IMR-90 (cell line): ENCODE results near the gene F13A1. TPM values are rescaled to one million over a fixed set of nuclear protein-coding genes. Genes with fewer than 3 reads are reported as not detected.

Source experiments
- ATAC-seq: fragments of 200-7000 bp; cut with Tn5 transposase; 2 replicates; pipeline ENCODE4 v1.9.1; 2020; ENCODE audit warnings: low read depth, mild to moderate bottlenecking, moderate library complexity
- BruUV-seq: library from RNA; stranded (reverse); fragments of 400-500 nt; replicated peaks from 2 replicates; lab custom pipeline; 2021; lab: Mats Ljungman, UMichigan
- CTCF ChIA-PET: fragments of 300-600 bp; formaldehyde crosslinking; extraction: SDS; loops from one replicate; lab custom pipeline; 2021; ENCODE audit warnings: antibody characterized with exemption; lab: Yijun Ruan, JAX
- POLR2A ChIA-PET: fragments of 300-600 bp; sonication (Branson Sonifier 250); formaldehyde crosslinking; loops from one replicate; lab custom pipeline; 2022; ENCODE audit warnings: antibody characterized with exemption; ENCODE audit not compliant: unreplicated experiment; lab: Charles Lee
- DNase-seq: peaks from one replicate; pipeline ENCODE4 v3.0.0; 2013
- H2AFZ ChIP-seq: replicated peaks from 2 replicates; pipeline ENCODE3; 2013; ENCODE audit warnings: low read length, mild to moderate bottlenecking; ENCODE audit not compliant: poor library complexity
- H2AK5ac ChIP-seq: 2 replicates; pipeline ENCODE4 v1.6.1; 2013; ENCODE audit warnings: low read depth, low read length, inconsistent platforms
- H2AK9ac ChIP-seq: replicated peaks from 2 replicates; pipeline ENCODE3; 2013; ENCODE audit warnings: mild to moderate bottlenecking, low read depth, low read length, moderate library complexity; ENCODE audit not compliant: poor library complexity
- H2BK120ac ChIP-seq: 2 replicates; pipeline ENCODE4 v1.6.1; 2013; ENCODE audit warnings: low read depth, low read length, inconsistent platforms
- H2BK15ac ChIP-seq: 3 replicates; pipeline ENCODE4 v1.6.1; 2013; ENCODE audit warnings: low read depth, low read length, inconsistent platforms
- H2BK20ac ChIP-seq: 2 replicates; pipeline ENCODE4 v1.6.1; 2013; ENCODE audit warnings: low read depth, mild to moderate bottlenecking, inconsistent platforms, low read length, moderate library complexity
- H2BK5ac ChIP-seq: 2 replicates; pipeline ENCODE4 v1.6.1; 2013; ENCODE audit warnings: mild to moderate bottlenecking, low read depth, low read length, inconsistent platforms; ENCODE audit not compliant: poor library complexity, severe bottlenecking
- H3K14ac ChIP-seq: replicated peaks from 2 replicates; pipeline ENCODE4 v1.6.1; 2013; ENCODE audit warnings: low read depth, low read length, inconsistent platforms
- H3K18ac ChIP-seq: 2 replicates; pipeline ENCODE4 v1.6.1; 2013; ENCODE audit warnings: low read depth, low read length, control low read depth
- H3K23ac ChIP-seq: 2 replicates; pipeline ENCODE4 v1.6.1; 2013; ENCODE audit warnings: low read depth, low read length, inconsistent platforms
- H3K27ac ChIP-seq: 2 replicates; pipeline ENCODE4 v1.5.1; 2013; ENCODE audit warnings: mild to moderate bottlenecking, control low read depth, low read length; ENCODE audit not compliant: insufficient read depth
- H3K27me3 ChIP-seq: 2 replicates; pipeline ENCODE4 v1.6.1; 2013; ENCODE audit warnings: low read length; ENCODE audit not compliant: control insufficient read depth, insufficient read depth
- H3K36me3 ChIP-seq: 2 replicates; pipeline ENCODE4 v1.6.1; 2013; ENCODE audit warnings: low read length, mixed read lengths; ENCODE audit not compliant: control insufficient read depth, insufficient read depth
- H3K4ac ChIP-seq: 2 replicates; pipeline ENCODE4 v1.6.1; 2013; ENCODE audit warnings: low read depth, low read length, inconsistent platforms
- H3K4me1 ChIP-seq: 2 replicates; pipeline ENCODE4 v1.6.1; 2013; ENCODE audit warnings: low read length, mixed read lengths; ENCODE audit not compliant: control insufficient read depth, insufficient read depth
- H3K4me2 ChIP-seq: 2 replicates; pipeline ENCODE4 v1.6.1; 2013; ENCODE audit warnings: low read depth, mild to moderate bottlenecking, control low read depth, low read length, moderate library complexity
- H3K4me3 ChIP-seq: 2 replicates; pipeline ENCODE4 v1.5.1; 2013; ENCODE audit warnings: low read depth, mild to moderate bottlenecking, control low read depth, low read length, moderate library complexity; ENCODE audit not compliant: insufficient read depth
- H3K56ac ChIP-seq: 2 replicates; pipeline ENCODE4 v1.6.1; 2013; ENCODE audit warnings: low read length, inconsistent platforms; ENCODE audit not compliant: insufficient read depth; ENCODE audit errors: extremely low read depth
- H3K79me1 ChIP-seq, 2 experiments: 2 replicates each; pipeline ENCODE4 v1.6.1; 2013; ENCODE audit warnings: low read length in 2 of 2, inconsistent platforms in 1 of 2, low read depth in 1 of 2
- H3K9ac ChIP-seq: 2 replicates; pipeline ENCODE4 v1.6.1; 2013; ENCODE audit warnings: low read depth, low read length, control low read depth
- H3K9me1 ChIP-seq: 2 replicates; pipeline ENCODE4 v1.6.1; 2013; ENCODE audit warnings: low read length, inconsistent platforms; ENCODE audit not compliant: insufficient read depth
- H3K9me3 ChIP-seq: 2 replicates; pipeline ENCODE4 v1.6.1; 2013; ENCODE audit warnings: low read length; ENCODE audit not compliant: control insufficient read depth, insufficient read depth
- H4K20me1 ChIP-seq: 2 replicates; pipeline ENCODE4 v1.6.1; 2013; ENCODE audit warnings: low read length, inconsistent platforms; ENCODE audit not compliant: insufficient read depth
- H4K5ac ChIP-seq: 2 replicates; pipeline ENCODE4 v1.6.1; 2013; ENCODE audit warnings: mild to moderate bottlenecking, low read depth, low read length, control low read depth
- H4K8ac ChIP-seq, 2 experiments: 2 replicates each; pipeline ENCODE4 v1.6.1; 2013; ENCODE audit warnings: low read depth in 2 of 2, low read length in 2 of 2, control low read depth in 1 of 2, inconsistent platforms in 1 of 2
- H4K91ac ChIP-seq: 2 replicates; pipeline ENCODE4 v1.6.1; 2013; ENCODE audit warnings: low read depth, low read length, inconsistent platforms; ENCODE audit not compliant: insufficient read depth
- BHLHE40 ChIP-seq: fragments of 150-350 bp; IDR thresholded peaks from 2 replicates; pipeline ENCODE4 v1.6.1; 2016; ENCODE audit warnings: mild to moderate bottlenecking, low read depth, low read length
- CEBPB ChIP-seq: IDR thresholded peaks from 2 replicates; pipeline ENCODE4 v1.6.1; 2012; ENCODE audit warnings: low read depth, low read length, improper control_type of control experiment
- CHD1 ChIP-seq: IDR thresholded peaks from 2 replicates; pipeline ENCODE4 v1.6.1; 2012; ENCODE audit warnings: low read depth, low read length, improper control_type of control experiment
- CTCF ChIP-seq: conservative IDR thresholded peaks from 2 replicates; pipeline ENCODE4 v1.5.1; 2012; ENCODE audit warnings: mild to moderate bottlenecking, low read depth, low read length, improper control_type of control experiment
- FOS ChIP-seq: fragments of 150-350 bp; IDR thresholded peaks from 2 replicates; pipeline ENCODE4 v1.6.1; 2016; ENCODE audit warnings: low read depth, low read length
- MAZ ChIP-seq: IDR thresholded peaks from 2 replicates; pipeline ENCODE4 v1.6.1; 2012; ENCODE audit warnings: low read depth, mild to moderate bottlenecking, low read length, improper control_type of control experiment, moderate library complexity, borderline replicate concordance
- MXI1 ChIP-seq: IDR thresholded peaks from 2 replicates; pipeline ENCODE4 v1.6.1; 2012; ENCODE audit warnings: low read depth, mild to moderate bottlenecking, low read length, moderate library complexity, borderline replicate concordance
- NFE2L2 ChIP-seq: fragments of 150-350 bp; IDR thresholded peaks from 2 replicates; pipeline ENCODE4 v1.6.1; 2016; ENCODE audit warnings: low read depth, mild to moderate bottlenecking, low read length
- POLR2A ChIP-seq: IDR thresholded peaks from 2 replicates; pipeline ENCODE4 v1.6.1; 2012; ENCODE audit warnings: mild to moderate bottlenecking, low read depth, low read length
- RAD21 ChIP-seq: IDR thresholded peaks from 2 replicates; pipeline ENCODE4 v1.6.1; 2012; ENCODE audit warnings: low read length, improper control_type of control experiment
- SMC3 ChIP-seq: fragments of 150-350 bp; IDR thresholded peaks from 2 replicates; pipeline ENCODE4 v1.6.1; 2016; ENCODE audit warnings: low read depth, mild to moderate bottlenecking, antibody characterized with exemption, low read length, moderate library complexity
- WGBS, 2 experiments: methylation state at CpG; one replicate each; pipeline versions ENCODE4 v1.1.5 to v1.1.7; 2013; ENCODE audit warnings: missing lambda C conversion rate in 2 of 2; ENCODE audit not compliant: insufficient read length in 1 of 2; ENCODE audit errors: extremely low coverage in 2 of 2; 5-methylcytosine and 5-hydroxymethylcytosine counted together
- dilution Hi-C: fragments of 300-500 bp; cut with HindIII; formaldehyde crosslinking; loops from one replicate; pipeline ENCODE4 v1.14.3; 2018; ENCODE audit warnings: low sequenced_read_pairs; ENCODE audit not compliant: unreplicated experiment
- in situ Hi-C: fragments of 300-500 bp; cut with MboI; formaldehyde crosslinking; loops from 3 replicates; pipeline ENCODE4 v1.14.3; 2019; ENCODE audit warnings: low sequenced_read_pairs, inconsistent platforms, mixed read lengths
- intact Hi-C: fragments of 100-400 bp; cut with micrococcal nuclease; formaldehyde crosslinking; loops from 2 replicates; pipeline ENCODE4 v1.10.0; 2022
- polyA plus RNA-seq, 3 experiments: library from polyadenylated mRNA; depleted of rRNA; stranded (reverse); fragments of >200 nt; gene quantifications; 2 replicates each; pipeline ENCODE4 v1.2.3, GENCODE V29; 2012; ENCODE audit warnings: low replicate concordance in 1 of 3
- total RNA-seq: library from RNA; depleted of rRNA; stranded (reverse); fragments of >200 nt; gene quantifications from 2 replicates; pipeline ENCODE4 v1.2.3, GENCODE V29; 2012
- TF ChIP-seq, protein P1 (sequence below): fragments of 150-350 bp; IDR thresholded peaks from 2 replicates; pipeline ENCODE4 v1.6.1; 2016; ENCODE audit warnings: low read depth, mild to moderate bottlenecking, low read length, moderate library complexity, borderline replicate concordance

The F13A1 gene
- total and polyA plus RNA-seq, 2 of the 4 experiments (the other 2 are of a cell fraction) = not detected

DNA sequence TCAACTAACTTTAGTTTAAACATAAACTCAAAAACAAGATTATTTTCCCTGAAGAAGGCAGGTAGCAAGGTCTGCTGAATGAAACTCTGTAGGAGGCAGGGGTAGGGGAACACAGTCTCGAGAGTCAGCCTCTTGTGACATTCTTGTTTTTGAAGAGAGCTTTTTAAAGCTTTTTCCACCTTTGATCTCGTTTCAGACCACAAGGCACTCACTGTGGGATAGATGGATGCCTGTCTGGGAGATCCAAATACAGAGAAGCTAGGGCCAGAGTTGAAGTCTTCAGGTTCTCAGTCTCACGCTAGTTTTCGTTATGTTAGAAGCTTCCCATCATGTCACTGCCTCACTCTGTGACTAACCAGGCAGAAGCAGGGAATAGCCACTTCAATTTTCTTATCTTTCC is 14.9 kb downstream of the F13A1 start:
- no peak overlapping the region for H3K4me3 ChIP-seq
- BruUV-seq = no TSS peak
- H3K36me3 ChIP-seq = no peaks in the 10 kb centered on the region
- H3K9me3 ChIP-seq = peaks cover 14% of the 10 kb centered on the region
- no peak overlapping the region for H2AFZ ChIP-seq
- H3K23ac ChIP-seq = no peak overlapping the region
- H3K56ac ChIP-seq = no peak overlapping the region
- H2BK120ac ChIP-seq = no peak overlapping the region
- in situ Hi-C loops (no loop called here), dilution Hi-C loops (no loop called here), intact Hi-C loops (no loop called here)
- no peaks in the 10 kb centered on the region for H4K20me1 ChIP-seq
- no peak for ATAC-seq
- ChIA-PET POLR2A (no interaction called here), CTCF (no interaction called here)
- no peak overlapping the region for H3K14ac ChIP-seq
- no peak overlapping the region for H2BK15ac ChIP-seq
- TF ChIP-seq CEBPB = no peak
- no peak for TF ChIP-seq CTCF
- no peak for TF ChIP-seq BHLHE40
- TF ChIP-seq MAZ = no peak
- no peak for TF ChIP-seq POLR2A
- no peak for TF ChIP-seq MXI1
- no peak for TF ChIP-seq SMC3
- TF ChIP-seq RAD21 = no peak
- no peak for TF ChIP-seq CHD1
- TF ChIP-seq FOS = no peak
- TF ChIP-seq, protein P1, sequence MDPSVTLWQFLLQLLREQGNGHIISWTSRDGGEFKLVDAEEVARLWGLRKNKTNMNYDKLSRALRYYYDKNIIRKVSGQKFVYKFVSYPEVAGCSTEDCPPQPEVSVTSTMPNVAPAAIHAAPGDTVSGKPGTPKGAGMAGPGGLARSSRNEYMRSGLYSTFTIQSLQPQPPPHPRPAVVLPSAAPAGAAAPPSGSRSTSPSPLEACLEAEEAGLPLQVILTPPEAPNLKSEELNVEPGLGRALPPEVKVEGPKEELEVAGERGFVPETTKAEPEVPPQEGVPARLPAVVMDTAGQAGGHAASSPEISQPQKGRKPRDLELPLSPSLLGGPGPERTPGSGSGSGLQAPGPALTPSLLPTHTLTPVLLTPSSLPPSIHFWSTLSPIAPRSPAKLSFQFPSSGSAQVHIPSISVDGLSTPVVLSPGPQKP = no peak
- no peak for TF ChIP-seq NFE2L2
- H3K18ac ChIP-seq = no peak overlapping the region
- no peak for DNase-seq
- no peak overlapping the region for H2BK5ac ChIP-seq
- H3K9me1 ChIP-seq = no peaks in the 10 kb centered on the region
- no peak overlapping the region for H3K27ac ChIP-seq
- no peaks in the 10 kb centered on the region for H3K79me1 ChIP-seq
- no peak overlapping the region for H3K9ac ChIP-seq
- no peak overlapping the region for H2AK5ac ChIP-seq
- H3K4me2 ChIP-seq = no peak overlapping the region
- no peak overlapping the region for H4K91ac ChIP-seq
- no peak overlapping the region for H2AK9ac ChIP-seq
- no CpG with 5 or more reads among the region's 4 CpGs for WGBS, 2 experiments
- no peak overlapping the region for H4K5ac ChIP-seq
- H4K8ac ChIP-seq = no peak overlapping the region
- H3K4me1 ChIP-seq = no peaks in the 10 kb centered on the region
- no peaks in the 10 kb centered on the region for H3K27me3 ChIP-seq
- H3K4ac ChIP-seq = no peak overlapping the region
- H2BK20ac ChIP-seq = no peak overlapping the region
